Kidney (tissue), 14 donors: ENCODE data around the gene GATA2. TPM values are rescaled to one million over a fixed set of nuclear protein-coding genes. Genes with fewer than 3 reads are reported as not detected.

Experiments used
- DNase-seq, 5 donors: peaks; one replicate each; pipeline ENCODE4 v3.0.0-alpha.2; 2013 to 2020
- FAIRE-seq: peaks from 2 replicates; lab custom pipeline; 2012; peaks lifted over from hg19 to GRCh38; lab: Jason Lieb, UNC
- H3K27ac ChIP-seq, 2 donors: one replicate each; pipeline ENCODE4 v1.7.0; 2013; ENCODE audit warnings: low read depth in 2 of 2, low read length in 2 of 2, inconsistent platforms in 1 of 2
- H3K27me3 ChIP-seq: one replicate; pipeline ENCODE4 v1.7.1; 2013; ENCODE audit warnings: low read length, inconsistent platforms; ENCODE audit not compliant: control insufficient read depth, insufficient read depth
- H3K36me3 ChIP-seq, 3 donors: one replicate each; pipeline versions ENCODE4 v1.7.0 to v1.7.1; 2013; ENCODE audit warnings: low read length in 3 of 3, control low read depth in 1 of 3, inconsistent platforms in 1 of 3; ENCODE audit not compliant: insufficient read depth in 3 of 3, control insufficient read depth in 2 of 3
- H3K4me1 ChIP-seq, 3 donors: one replicate each; pipeline versions ENCODE4 v1.7.0 to v1.7.1; 2013; ENCODE audit warnings: low read length in 3 of 3, inconsistent platforms in 1 of 3, low read depth in 1 of 3; ENCODE audit not compliant: control insufficient read depth in 2 of 3, insufficient read depth in 2 of 3
- H3K4me3 ChIP-seq, 3 donors: one replicate each; pipeline versions ENCODE4 v1.7.0 to v1.8.1; 2013; ENCODE audit warnings: low read length in 3 of 3, control low read depth in 1 of 3, inconsistent platforms in 1 of 3
- H3K9ac ChIP-seq, 3 donors: one replicate each; pipeline versions ENCODE4 v1.7.0 to v1.7.1; 2013; ENCODE audit warnings: low read length in 3 of 3, control low read depth in 1 of 3, inconsistent platforms in 1 of 3
- H3K9me3 ChIP-seq, 3 donors: one replicate each; pipeline versions ENCODE4 v1.7.0 to v1.7.1; 2013; ENCODE audit warnings: low read length in 3 of 3, control low read depth in 1 of 3, inconsistent platforms in 1 of 3; ENCODE audit not compliant: control insufficient read depth in 2 of 3, insufficient read depth in 1 of 3
- CTCF ChIP-seq: IDR thresholded peaks from 3 replicates; pipeline ENCODE4 v1.5.1; 2012; ENCODE audit warnings: mild to moderate bottlenecking, moderate library complexity, borderline replicate concordance; ENCODE audit not compliant: insufficient read depth; ENCODE audit errors: extremely low read depth
- intact Hi-C: fragments of 100-400 bp; cut with DNase I; formaldehyde crosslinking; loops from one replicate; pipeline ENCODE4 v1.11.1; 2022
- polyA plus RNA-seq: library from polyadenylated mRNA; stranded (reverse); fragments of 350-450 nt; fragmentation: Illumina TruSeq; extraction: RNeasy Lipid Tissue Mini Kit (QIAGEN cat#74804); gene quantifications from one replicate; pipeline ENCODE4 v1.2.3, GENCODE V29; 2014; ENCODE audit warnings: low read depth, low replicate concordance; ENCODE audit not compliant: insufficient read depth
- total RNA-seq: library from RNA; stranded (reverse); fragmentation: NEBNext Ultra II Directional; extraction: Animal tissue kit (Norgen Biotek cat#: 25700); gene quantifications from one replicate; pipeline ENCODE4 v1.2.1, GENCODE V29; 2021
- donor health status: control.
- donor health status: control.
- donor health status: control.
- donor health status: control.
- donor health status: control.
- donor health status: DM: yes; HTN: yes; CAD: no.
- donor health status: Normal renal cell carcinoma (clear cell type).

GATA2 gene
- total and polyA plus RNA-seq, 2 donors from 2014 or later = 22.9 to 31.4 TPM

- Histone ChIP-seq H3K9ac (no peak overlapping the region), H3K27ac (no peak overlapping the region), H3K36me3 (no peaks in the 10 kb centered on the region), H3K9me3 (no peaks in the 10 kb centered on the region), H3K4me3 (no peak overlapping the region), H3K27me3 (peaks cover 21% of the 10 kb centered on the region), H3K4me1 (peaks cover 0 to 9% (median 0%) of the 10 kb centered on the region in 3 donors)
- no peak for FAIRE-seq
- TF ChIP-seq CTCF = no peak
- DNase-seq = peak in 1 of 5 donors; percentile 5
- intact Hi-C loops = loop anchor here (10.0 kb wide), 1 partner anchor 324 kb away; no protein-coding TSS in a partner anchor
Observed at GRCh38 chr3:128498901-128499530, 6.0 kb upstream of the GATA2 start.

GRCh38 chr3:128498127-128498626, 5.2 kb upstream of the GATA2 start:
- intact Hi-C loops = loop anchor here (10.0 kb wide), 1 partner anchor 323 kb away; no protein-coding TSS in a partner anchor

GRCh38 chr3:128497305-128498126, 4.5 kb upstream of the GATA2 start:
- no peak overlapping the region for H3K27ac ChIP-seq
- intact Hi-C loops = loop anchor here (10.0 kb wide), 1 partner anchor 323 kb away; no protein-coding TSS in a partner anchor
- H3K36me3 ChIP-seq = no peaks in the 10 kb centered on the region
- peak overlapping the region in 2 of 3 donors; percentile 4 to 17 for H3K9ac ChIP-seq
- H3K4me3 ChIP-seq = peak overlapping the region; percentile 1 to 55 (median 42)
- H3K4me1 ChIP-seq = peaks cover 0 to 9% (median 0%) of the 10 kb centered on the region in 3 donors
- TF ChIP-seq CTCF = peak; percentile 54
- H3K27me3 ChIP-seq = peaks cover 25% of the 10 kb centered on the region
- no peak for FAIRE-seq
- DNase-seq = peak; percentile 76 to 91 (median 87)
- H3K9me3 ChIP-seq = no peaks in the 10 kb centered on the region

More at GRCh38 chr3:128498127-128498626, 5.2 kb upstream of the GATA2 start:
- DNase-seq (peak in 1 of 5 donors; percentile 5), FAIRE-seq (no peak)
- H3K4me1 ChIP-seq = peaks cover 0 to 9% (median 0%) of the 10 kb centered on the region in 3 donors
- no peaks in the 10 kb centered on the region for H3K9me3 ChIP-seq
- H3K27me3 ChIP-seq = peaks cover 25% of the 10 kb centered on the region
- no peaks in the 10 kb centered on the region for H3K36me3 ChIP-seq
- no peak overlapping the region for H3K27ac ChIP-seq
- peak overlapping the region in 1 of 3 donors; percentile 17 for H3K9ac ChIP-seq
- no peak for TF ChIP-seq CTCF
- H3K4me3 ChIP-seq = no peak overlapping the region
